ENCODE data around the gene NUP107. TPM values are rescaled to one million over a fixed set of nuclear protein-coding genes. Genes with fewer than 3 reads are reported as not detected.

The NUP107 gene
- total RNA-seq, 4 donors from 2014 or later = 14.2 to 48.4 (median 36.2) TPM

DNA sequence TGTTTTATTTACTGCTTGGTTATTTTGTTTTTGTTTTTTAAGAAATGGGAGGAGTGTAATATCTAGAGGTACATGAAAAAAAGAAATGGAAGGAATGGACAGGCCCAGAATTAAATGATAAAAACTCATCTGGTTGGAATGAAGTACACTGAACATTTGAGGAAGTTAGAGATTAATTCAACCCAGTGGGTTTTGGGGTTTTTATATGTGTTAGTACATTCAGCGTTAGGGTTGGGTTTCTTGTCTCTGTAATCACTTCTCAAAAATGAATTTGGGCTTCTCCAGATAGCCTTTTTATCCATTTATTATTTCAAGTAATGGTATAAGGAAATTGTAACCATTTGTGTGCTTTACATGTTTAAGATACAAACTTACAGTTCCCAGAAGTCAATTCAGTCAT, 19.5 kb upstream of the NUP107 start:
- Histone ChIP-seq H3K27me3 (no peaks in the 10 kb centered on the region), H3K4me1 (no peaks in the 10 kb centered on the region), H3K9me3 (no peaks in the 10 kb centered on the region), H3K4me3 (no peak overlapping the region), H3K27ac (no peak overlapping the region), H3K36me3 (peaks cover 0 to 21% (median 0%) of the 10 kb centered on the region in 3 donors)
- 62 to 81% methylated on average over 1 of the region's 1 CpG for WGBS, 2 donors
- intact Hi-C loops (cut with DNase I) = no loop called here
- no peak for DNase-seq
- TF ChIP-seq CTCF (IDR thresholded peaks at IDR 0.05) = no peak
- TF ChIP-seq POLR2A (IDR thresholded peaks at IDR 0.05) = no peak

- TF ChIP-seq POLR2A (IDR thresholded peaks at IDR 0.05) (no peak), CTCF (IDR thresholded peaks at IDR 0.05) (no peak)
Measured at GRCh38 chr12:68667896-68668295, 18.9 kb upstream of the NUP107 start.

DNA sequence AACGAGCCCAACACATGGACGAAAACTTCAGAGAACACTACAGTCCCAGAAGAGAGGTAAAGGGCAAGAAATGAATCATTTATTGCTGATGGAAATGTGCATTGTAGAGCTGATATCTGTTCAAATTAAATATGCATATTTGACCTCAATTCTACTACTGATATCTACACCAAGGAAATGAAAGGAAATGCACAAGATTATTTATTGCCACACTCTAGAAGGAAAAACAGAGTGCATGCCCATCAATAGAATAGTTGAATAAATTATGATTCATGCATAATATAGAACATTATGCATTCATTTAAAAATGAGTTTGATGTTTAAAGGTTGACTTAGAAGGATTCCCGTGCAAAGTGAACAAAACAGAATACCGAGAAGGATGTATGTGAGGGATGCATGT, 15.6 kb upstream of the NUP107 start:
- H3K4me1 ChIP-seq = peaks cover 0 to 14% (median 3%) of the 10 kb centered on the region in 3 donors
- no peak for DNase-seq
- intact Hi-C loops (cut with DNase I) = loop anchor here (10.0 kb wide), 1 partner anchor 316 kb away; no protein-coding TSS in a partner anchor
- no peaks in the 10 kb centered on the region for H3K27me3 ChIP-seq
- no peak overlapping the region for H3K27ac ChIP-seq
- no peaks in the 10 kb centered on the region for H3K36me3 ChIP-seq
- 69 to 78% methylated on average over 4 of the region's 4 CpGs for WGBS, 2 donors
- no peaks in the 10 kb centered on the region for H3K9me3 ChIP-seq
- no peak for TF ChIP-seq CTCF (IDR thresholded peaks at IDR 0.05)
- no peak for TF ChIP-seq POLR2A (IDR thresholded peaks at IDR 0.05)
- no peak overlapping the region for H3K4me3 ChIP-seq

More at GRCh38 chr12:68667896-68668295, 18.9 kb upstream of the NUP107 start:
- intact Hi-C loops (cut with DNase I) = no loop called here
- Histone ChIP-seq H3K9me3 (no peaks in the 10 kb centered on the region), H3K36me3 (peaks cover 0 to 17% (median 0%) of the 10 kb centered on the region in 3 donors), H3K27ac (no peak overlapping the region), H3K27me3 (no peaks in the 10 kb centered on the region), H3K4me1 (no peaks in the 10 kb centered on the region), H3K4me3 (no peak overlapping the region)
- 44 to 63% methylated on average over 1 of the region's 1 CpG for WGBS, 2 donors
- no peak for DNase-seq

- no peak for DNase-seq
- H3K36me3 ChIP-seq = no peaks in the 10 kb centered on the region
- peaks cover 0 to 21% (median 10%) of the 10 kb centered on the region in 3 donors for H3K4me1 ChIP-seq
- H3K27ac ChIP-seq = no peak overlapping the region
- no peak for TF ChIP-seq CTCF (IDR thresholded peaks at IDR 0.05)
- TF ChIP-seq POLR2A (IDR thresholded peaks at IDR 0.05) = no peak
- H3K9me3 ChIP-seq = no peaks in the 10 kb centered on the region
- no peak overlapping the region for H3K4me3 ChIP-seq
- 71 to 77% methylated on average over 4 of the region's 4 CpGs for WGBS, 2 donors
- intact Hi-C loops (cut with DNase I) = loop anchor here (10.0 kb wide), 1 partner anchor 319 kb away; no protein-coding TSS in a partner anchor
- no peaks in the 10 kb centered on the region for H3K27me3 ChIP-seq
Measured at GRCh38 chr12:68673788-68674187, 13.0 kb upstream of the NUP107 start.

- H3K9me3 ChIP-seq = no peaks in the 10 kb centered on the region
- TF ChIP-seq CTCF (IDR thresholded peaks at IDR 0.05) (no peak), POLR2A (IDR thresholded peaks at IDR 0.05) (no peak)
- intact Hi-C loops (cut with DNase I) = loop anchor here (10.0 kb wide), 1 partner anchor 320 kb away; no protein-coding TSS in a partner anchor
- no peak for DNase-seq
- H3K4me3 ChIP-seq = no peak overlapping the region
- H3K27ac ChIP-seq = no peak overlapping the region
- H3K4me1 ChIP-seq = peaks cover 0 to 21% (median 10%) of the 10 kb centered on the region in 3 donors
- no peaks in the 10 kb centered on the region for H3K27me3 ChIP-seq
- H3K36me3 ChIP-seq = no peaks in the 10 kb centered on the region
Measured at GRCh38 chr12:68674376-68674775, 12.4 kb upstream of the NUP107 start.
